Right lung (tissue), 10 donors: Measurements from ENCODE around the gene ZNF267. TPM values are rescaled to one million over a fixed set of nuclear protein-coding genes. Genes with fewer than 3 reads are reported as not detected.
"Not testable (repeated sequence)": the region's sequence is repeated elsewhere in the genome, so short reads cannot be mapped to it uniquely, and the experiment has no call there.

ENCODE experiments used
- DNase-seq, 2 donors: peaks; one replicate each; pipeline ENCODE4 v3.0.0-alpha.2; 2013
- long read RNA-seq, 8 donors: transcript quantifications; one replicate each; lab custom pipeline, GENCODE V29; 2026
- polyA plus RNA-seq, 5 donors: library from polyadenylated mRNA; unstranded; fragments of 120-200 nt; gene quantifications; one replicate each; pipeline versions ENCODE4 v1.2.1 to v1.2.3, GENCODE V29; 2013; ENCODE audit warnings: inconsistent platforms in 1 of 5, low replicate concordance in 1 of 5; ENCODE audit not compliant: insufficient read length in 5 of 5, insufficient read depth in 1 of 5

ZNF267 gene
- 10 to 100 TPM in 4 of 5 donors, 1 to 10 TPM in 1; 7.3 to 13.6 (median 11.9) TPM for polyA plus RNA-seq
- long read RNA-seq, donor 1, full-length matches to known transcripts = 6 of 6 reads
- long read RNA-seq, donor 1, partial matches to known transcripts = 0 of 6 reads
- long read RNA-seq, donor 1, other reads (novel, unspliced or antisense) = 0 of 6 reads
- long read RNA-seq, donor 2, full-length matches to known transcripts = 6 of 6 reads
- long read RNA-seq, donor 2, partial matches to known transcripts = 0 of 6 reads
- long read RNA-seq, donor 2, other reads (novel, unspliced or antisense) = 0 of 6 reads
- long read RNA-seq, donor 3, full-length matches to known transcripts = 4 of 4 reads
- long read RNA-seq, donor 3, partial matches to known transcripts = 0 of 4 reads
- long read RNA-seq, donor 3, other reads (novel, unspliced or antisense) = 0 of 4 reads
- long read RNA-seq, donor 4, full-length matches to known transcripts = 3 of 3 reads
- long read RNA-seq, donor 4, partial matches to known transcripts = 0 of 3 reads
- long read RNA-seq, donor 4, other reads (novel, unspliced or antisense) = 0 of 3 reads
- long read RNA-seq, donor 5, full-length matches to known transcripts = 12 of 12 reads
- long read RNA-seq, donor 5, partial matches to known transcripts = 0 of 12 reads
- long read RNA-seq, donor 5, other reads (novel, unspliced or antisense) = 0 of 12 reads
- long read RNA-seq, donor 6, full-length matches to known transcripts = 6 of 6 reads
- long read RNA-seq, donor 6, partial matches to known transcripts = 0 of 6 reads
- long read RNA-seq, donor 6, other reads (novel, unspliced or antisense) = 0 of 6 reads
- long read RNA-seq, donor 7, transcript ZNF267-201 (4 exons, 3,317 nt) = major isoform, 6 of 6 reads
- long read RNA-seq, donor 7, partial matches to known transcripts = 0 of 6 reads
- long read RNA-seq, donor 7, other reads (novel, unspliced or antisense) = 0 of 6 reads
- long read RNA-seq, donor 8, full-length matches to known transcripts = 4 of 4 reads
- long read RNA-seq, donor 8, partial matches to known transcripts = 0 of 4 reads
- long read RNA-seq, donor 8, other reads (novel, unspliced or antisense) = 0 of 4 reads

DNA sequence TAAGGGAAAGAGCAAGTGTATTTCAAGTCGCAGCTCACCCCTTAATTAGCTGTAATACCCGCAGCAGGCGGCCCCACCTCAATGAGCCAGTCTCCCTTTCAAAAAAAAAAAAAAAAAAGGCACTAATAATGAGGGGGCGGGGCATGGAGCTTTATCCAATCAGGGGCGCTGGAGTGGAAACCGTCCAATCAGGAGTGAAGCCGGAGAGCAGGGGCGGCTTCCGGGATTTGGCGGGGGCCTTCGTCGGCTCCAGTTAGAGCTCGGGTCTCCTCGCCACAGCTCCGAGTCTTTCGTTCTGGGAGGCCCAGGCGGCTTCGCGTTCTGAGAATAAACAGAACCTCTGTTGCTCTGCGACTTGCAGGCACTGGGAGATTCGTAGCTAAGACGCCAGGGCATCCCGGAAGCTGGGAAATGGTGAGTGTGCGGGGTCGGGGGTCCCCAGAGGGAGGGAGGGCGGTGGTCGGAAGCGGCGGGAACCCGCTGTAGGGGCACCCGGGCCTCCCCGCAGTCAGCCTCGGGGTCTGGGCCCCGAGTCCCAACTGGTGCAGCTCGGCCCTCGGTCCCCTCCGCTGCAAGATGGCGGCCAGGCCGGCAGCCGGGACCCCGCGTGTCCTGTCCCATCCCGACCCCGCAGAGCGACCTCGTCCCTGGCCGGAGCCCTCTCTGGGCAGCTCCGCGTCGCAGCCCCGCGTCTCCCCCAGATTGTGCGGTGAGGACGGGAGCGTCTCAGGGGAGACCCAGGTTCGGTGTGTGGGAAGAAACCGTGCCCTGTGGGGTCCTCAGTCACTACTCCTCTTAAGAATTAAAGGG is at the start of gene ZNF267:
Gene ZNF267 (plus strand): TSS at position 252 of the 810 bp plus-strand sequence. CDS start 160 bp downstream, at position 412.
- DNase-seq = peak; percentile 89 to 92

DNA sequence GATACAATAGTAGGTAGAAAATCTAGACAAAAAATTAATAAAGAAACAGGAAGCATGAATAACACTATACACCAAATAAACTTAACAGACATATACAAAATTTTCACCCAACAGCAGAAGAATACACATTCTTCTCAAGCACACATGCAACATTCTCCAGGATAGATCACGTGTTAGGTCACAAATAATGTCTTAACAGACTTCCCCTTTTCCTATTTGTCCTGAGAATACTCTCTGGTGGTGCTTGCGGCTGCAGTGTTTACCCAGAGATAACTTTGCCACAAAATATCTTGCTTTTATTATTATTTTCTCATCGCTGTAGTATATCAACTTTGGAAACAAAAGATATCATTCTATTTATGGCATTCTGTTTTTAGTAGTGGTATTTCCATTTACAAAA is 40.6 kb upstream of the ZNF267 start:
- no peak for DNase-seq

DNA sequence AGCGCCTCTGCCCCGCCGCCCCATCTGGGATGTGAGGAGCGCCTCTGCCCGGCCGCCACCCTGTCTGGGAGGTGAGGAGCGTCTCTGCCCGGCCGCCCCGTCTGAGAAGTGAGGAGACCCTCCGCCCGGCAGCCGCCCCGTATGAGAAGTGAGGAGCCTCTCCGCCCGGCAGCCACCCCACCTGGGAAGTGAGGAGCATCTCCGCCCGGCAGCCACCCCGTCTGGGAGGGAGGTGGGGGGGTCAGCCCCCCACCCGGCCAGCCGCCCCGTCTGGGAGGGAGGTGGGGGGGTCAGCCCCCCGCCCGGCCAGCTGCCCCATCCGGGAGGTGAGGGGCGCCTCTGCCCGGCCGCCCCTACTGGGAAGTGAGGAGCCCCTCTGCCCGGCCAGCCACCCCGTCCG is 37.2 kb upstream of the ZNF267 start:
- not testable (repeated sequence) for DNase-seq

DNA sequence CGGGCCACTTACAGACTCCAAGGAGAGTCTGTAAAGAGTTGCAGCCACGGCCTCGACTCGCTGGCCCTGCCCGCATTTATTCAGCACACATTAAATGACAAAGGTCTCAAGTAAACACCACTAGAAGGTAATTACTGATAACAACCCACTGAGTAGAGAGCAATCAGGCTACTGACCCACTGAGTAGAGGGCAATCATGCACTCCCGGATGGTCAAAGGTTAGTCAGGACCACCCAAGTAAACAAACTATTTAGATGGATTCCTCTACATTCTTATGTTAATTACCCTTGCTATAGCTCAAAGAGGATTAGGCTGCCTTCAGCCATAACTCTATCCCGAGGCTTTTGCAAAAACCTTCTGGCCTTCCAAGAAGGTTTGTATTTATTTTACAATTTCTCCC is 30.7 kb upstream of the ZNF267 start:
- no peak for DNase-seq

DNA sequence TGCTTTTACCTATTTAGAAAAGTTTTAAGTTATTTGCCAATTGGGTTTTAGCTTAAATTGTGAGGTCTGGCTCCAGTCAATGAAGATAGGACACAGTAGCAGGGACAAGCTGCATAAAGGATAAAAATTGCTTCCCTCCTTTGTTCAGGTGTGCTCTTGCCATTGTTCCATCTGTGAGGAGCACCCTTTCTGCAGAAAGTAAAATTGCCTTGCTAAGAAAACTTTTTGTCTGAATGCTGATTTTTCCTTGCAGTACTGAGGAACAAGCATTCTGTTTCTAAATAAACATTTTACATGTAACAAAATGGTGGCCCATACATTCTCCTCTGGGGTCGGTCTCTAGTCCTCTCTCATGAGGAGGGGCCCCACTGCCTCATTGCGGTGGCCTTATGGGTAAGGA is 25.0 kb upstream of the ZNF267 start:
- not testable (repeated sequence) for DNase-seq

DNA sequence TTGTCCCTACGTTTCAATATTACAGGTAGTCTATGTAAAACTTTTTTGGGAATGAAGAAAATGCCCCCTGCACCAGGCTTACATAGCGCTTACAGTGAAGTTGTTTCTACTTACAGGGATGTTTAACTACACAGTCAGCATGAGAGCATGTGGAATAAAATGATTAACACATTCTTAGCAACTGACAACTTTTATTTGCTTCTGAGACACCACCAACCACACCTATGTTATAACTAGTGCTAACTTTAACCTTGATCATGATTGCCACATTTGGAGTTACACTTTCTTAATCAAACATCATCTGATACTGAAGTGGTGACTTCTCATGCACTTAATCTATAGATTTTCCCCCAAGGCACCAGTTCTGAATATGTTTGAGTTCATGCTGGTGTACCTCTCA is 20.3 kb upstream of the ZNF267 start:
- DNase-seq = no peak

DNA sequence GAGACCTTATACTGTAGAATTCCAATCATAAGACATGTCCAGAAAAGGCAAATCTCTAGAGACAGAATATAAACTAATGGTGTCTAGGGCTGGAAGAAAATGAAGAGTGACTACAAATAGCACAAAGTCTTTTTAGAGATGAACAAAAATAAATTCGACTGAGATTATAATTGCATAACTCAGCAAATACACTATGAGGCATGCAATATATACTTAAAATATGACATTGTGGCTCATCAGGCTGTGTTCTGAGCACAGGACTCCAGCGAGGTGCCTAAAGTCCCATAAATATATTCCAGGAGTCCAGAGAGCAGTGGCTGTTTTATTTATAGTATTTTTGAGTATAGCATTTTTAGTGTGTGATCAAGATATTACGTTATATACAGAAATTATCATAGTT is 13.1 kb upstream of the ZNF267 start:
- no peak for DNase-seq

DNA sequence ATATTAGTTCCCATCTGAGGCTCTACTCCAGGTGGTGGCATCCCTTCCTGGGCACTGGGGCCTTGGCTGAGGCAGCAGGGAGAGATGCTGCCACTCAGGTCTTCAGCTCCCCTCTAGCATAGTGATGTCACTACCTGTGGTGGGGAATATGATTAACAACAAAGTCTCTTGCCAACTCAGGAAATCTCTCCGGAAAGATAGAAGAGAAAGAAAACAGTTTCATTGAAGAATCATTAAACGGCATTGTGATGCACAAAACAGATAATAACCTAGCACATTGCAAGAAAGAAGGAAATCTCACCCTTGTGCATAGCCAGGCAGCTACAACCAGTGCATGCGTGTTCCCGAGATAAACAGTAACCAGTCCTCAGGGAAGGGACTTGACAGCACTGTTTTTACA is 12.2 kb upstream of the ZNF267 start:
- DNase-seq = no peak

DNA sequence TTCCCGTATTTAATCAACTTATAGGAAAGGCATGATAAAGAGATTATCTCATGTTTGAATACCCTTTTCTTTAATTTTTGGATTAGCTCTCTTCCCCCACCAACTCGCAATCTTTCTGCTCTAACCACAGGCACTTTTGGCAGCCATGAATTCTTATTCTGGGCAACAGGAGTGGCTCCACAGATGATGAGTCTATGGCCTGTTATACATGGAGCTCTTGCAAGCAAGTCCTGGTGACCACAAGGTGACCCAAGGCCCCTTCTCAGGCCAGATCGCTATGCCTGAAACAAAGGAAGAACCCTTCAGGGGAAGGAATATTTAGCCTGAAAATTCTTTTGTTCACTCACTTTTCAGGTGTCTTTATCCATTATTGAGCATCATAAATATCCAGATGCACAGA is 10.8 kb upstream of the ZNF267 start:
- DNase-seq = no peak

DNA sequence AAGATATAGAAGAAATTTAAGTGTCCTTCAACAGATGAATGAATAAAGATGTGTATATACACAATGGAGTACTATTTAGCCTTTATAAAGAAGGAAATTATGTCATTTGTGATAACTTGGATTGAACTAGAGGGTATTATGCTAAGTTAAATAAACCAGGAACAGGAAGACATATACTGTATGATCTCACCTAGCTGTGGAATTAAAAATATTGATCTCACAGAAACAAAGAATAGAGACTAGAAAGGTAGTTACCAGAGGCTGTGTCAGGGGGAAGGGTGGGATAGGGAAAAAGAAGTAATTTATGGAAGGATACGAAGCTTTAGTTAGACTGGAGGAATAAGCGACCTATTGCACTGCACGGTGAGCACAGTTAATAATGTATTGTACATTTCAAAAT is 5.4 kb upstream of the ZNF267 start:
- DNase-seq = no peak

DNA sequence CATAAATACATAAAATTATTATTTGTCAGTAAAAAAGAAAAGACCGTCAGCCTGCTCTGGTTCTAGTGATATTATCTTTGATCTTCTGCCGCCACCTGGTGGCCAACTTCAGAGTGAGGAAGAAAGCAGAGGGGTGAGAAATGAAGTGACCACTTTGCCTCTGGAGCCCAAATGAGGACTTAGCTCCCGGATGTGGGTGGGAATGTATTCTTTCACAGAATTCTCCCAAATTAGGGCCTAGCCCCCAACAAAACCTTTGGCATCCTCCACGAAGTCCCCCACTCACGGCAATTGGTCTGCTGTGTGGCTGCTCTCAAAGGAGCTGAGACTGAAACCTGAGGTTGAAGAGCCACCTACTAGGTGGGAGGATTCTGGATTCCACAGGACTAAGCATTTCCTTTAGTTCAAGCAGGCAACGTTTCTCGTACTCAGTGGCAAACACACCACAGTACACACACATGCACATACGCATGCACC is 4.9 kb upstream of the ZNF267 start:
- DNase-seq = peak; percentile 54 to 70

DNA sequence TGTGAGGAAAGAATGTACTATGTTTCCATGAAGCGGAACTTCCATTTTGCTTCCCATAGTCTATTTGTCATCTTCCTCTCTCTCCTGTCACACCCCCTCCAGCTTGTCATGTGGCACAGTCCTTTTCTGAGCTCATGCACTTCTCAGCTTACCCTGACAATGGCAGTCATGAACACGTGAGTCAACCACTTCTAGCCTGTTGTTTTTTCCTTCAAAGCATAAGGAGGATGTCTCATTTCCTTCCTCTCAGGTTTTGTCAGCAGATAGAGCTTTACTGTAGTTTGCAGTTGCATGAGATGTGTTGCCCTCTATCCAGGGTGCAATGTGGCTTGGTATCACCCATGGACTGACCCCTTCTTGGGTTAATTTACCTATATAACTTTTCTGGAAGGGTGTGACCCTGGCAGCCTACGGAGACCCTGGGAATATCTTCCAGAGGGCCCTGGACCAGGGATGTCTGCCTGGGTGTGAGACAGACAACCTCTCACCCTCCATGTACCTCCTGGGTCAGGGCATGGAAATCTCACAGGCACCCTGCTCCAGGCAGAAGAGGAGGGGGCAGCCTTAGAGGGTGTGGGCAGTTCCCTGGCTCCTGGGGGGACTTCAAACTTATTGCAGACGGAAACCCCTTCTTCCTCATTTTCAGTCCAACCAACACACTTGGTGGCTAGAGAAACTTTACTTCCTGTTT is 4.0 kb upstream of the ZNF267 start:
- DNase-seq = no peak

DNA sequence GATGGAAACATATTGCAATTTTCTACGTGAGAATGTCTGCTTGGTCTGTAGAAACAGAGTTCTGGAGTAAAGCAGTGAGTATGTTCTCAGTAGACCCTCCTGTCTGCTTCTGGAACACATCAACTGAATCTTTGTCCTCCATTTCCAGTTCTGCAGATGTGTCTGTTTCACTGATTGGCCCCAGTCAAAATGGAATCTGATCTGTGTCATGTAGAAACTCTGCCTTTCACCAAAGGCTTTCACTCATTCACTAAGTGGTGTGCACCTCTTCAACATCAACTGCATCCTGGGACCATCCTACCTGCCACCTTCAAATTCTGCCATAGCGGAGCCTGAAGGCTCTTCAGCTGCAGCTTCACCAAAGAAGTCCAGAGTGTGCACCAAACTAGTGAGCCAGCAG is 2.8 kb upstream of the ZNF267 start:
- no peak for DNase-seq

DNA sequence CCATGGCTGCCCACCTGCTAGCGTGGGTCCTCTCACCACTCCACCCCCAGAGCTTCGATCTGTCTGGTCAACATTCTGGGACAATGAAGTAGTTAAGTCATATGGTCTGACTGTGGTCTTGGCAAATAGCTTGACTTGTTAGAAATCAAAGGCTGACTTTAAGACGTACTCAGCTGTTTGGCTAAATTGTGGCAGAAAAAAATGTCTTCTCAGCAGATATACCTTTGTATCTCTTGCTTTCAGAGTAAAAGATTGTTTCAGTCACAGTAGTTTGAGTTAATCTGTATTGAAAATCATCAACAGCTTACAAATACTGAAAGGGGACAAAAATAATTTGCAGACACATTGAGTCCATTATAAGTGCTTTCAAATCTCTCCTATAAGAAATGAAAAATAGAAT is 2.1 kb upstream of the ZNF267 start:
- no peak for DNase-seq

DNA sequence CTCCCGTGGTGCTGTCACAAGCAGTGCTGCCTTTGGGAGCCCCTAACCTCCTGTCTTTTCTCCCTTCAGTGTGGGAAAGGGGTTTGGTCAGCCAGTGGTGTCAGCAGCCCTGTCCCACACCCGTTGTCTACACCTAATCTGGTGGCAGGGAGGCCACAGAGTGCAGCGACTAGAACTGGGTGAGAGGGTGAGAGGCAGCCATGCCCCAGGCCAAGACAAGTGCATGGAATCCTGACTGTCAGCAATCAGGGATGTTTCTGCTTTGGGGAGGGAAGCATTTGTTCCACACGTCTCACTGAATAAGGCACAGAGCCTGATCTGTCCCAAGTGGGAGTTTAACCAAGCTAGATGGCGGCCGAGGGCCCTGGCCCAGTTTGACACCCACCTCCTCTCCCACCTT is 1.4 kb upstream of the ZNF267 start:
- no peak for DNase-seq

DNA sequence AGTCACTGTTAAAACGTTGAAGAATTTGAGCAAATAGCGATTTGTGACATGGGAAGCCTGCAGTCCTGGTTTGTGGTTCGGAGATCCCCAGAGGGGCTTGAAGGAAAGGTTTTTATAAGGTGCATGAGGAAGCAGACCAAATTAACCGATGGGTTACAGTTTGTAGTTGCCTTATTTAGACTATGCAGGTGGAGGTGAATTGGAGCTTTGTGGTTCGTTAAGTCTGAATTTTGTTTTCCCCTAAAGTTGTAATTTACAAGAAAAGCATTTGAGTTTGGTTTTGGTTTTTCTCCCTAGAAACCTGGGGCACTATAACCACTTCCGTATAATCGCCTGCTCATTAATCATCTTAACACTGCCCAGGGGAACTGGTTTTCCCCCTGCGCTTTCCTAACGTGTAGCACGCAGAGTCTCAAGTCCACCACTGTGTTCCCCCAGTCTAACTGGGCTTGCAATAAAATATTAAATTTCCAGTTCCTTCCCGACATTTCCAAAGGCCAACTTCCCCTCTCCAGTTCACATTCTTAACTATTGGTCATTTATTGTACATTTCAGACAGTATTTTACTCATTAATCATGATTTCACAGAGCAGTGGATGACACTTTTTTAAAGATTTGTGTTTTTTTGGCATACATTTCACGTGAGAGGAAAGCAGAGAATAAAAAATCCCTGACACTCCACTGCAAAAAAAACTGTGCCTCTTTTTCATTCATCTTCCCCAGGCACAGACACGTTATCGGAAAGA is 932 bp downstream of the ZNF267 start:
- DNase-seq = no peak

DNA sequence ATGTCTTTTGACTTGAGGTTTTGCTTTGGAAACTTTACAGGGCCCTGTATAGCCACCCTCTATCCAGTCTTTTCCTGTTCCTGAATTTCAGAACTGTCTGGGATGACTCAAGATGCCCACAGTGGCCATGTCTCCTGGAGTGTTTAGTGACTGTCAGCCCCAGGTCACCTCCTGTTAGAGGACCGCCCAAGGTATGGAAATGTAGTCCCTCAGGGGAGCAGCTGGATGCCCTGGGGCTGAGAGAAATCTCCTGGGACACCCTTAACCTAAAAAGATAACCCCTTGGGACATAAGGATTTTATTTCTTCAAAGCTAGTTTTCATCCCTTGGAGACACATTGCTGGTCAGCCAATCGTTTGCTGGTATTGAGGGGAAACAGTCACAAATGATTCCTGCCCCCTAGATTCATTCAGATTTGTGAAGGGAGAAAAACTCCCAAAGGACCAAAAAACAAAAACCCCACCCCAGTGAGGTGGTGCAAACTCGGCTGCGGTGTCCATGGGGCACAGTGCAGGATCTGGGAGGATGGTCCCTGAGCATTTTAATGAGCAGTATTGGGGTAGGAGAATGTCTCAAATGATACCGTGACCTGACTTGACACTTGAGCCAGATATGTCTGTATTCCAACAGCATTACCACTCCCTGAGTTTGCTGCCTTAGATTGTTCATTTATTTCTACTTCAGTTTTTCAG is 1.7 kb downstream of the ZNF267 start:
- no peak for DNase-seq

DNA sequence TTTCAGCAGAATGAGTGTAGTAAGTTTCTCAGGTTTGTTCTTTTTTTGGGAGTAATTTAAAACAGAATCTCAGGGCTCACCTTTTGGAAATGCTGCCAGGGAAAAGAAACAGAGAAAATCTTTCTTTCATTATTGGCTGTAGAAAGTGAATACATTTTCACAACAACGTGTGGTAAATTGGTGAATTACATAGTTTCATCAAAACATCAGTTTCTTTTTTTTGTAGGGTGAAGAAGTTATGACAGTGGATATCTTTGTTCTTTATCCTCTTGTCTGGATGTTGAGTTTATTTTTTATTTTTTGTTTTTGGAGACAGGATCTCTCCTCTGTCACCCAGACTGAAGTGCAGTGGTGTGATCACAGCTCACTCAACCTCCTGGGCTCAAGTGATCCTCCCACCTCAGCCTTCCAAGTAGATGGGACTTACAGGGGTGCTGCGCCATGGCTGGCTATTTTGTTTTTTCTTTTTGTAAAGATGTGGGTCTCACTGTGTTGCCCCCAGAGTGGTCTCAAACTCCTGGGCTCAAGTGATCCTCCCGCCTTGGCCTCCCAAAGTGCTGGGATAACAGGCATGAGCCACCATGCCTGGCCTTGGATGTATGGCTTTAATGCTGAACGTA is 2.4 kb downstream of the ZNF267 start:
- no peak for DNase-seq
